ENCODE data around the gene ERGIC3.

DNA sequence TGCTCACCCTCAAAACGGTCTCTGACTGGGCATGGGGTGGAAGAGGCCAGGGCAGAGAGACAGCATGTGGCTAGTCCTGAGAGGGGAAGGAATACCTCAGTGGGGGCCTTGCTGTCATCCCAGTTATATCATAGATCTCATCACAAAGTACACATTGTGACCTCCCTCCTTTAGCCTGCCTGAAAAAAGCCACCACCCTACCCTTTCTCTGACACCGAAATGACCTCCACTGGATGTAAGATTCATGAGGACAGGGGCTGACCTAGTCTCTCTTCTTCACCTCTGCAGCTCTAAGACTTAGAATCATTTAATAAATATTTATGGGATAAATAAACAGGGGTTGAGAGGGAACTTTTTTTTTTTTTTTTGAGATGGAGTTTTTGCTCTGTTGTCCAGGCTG is 12.3 kb upstream of the ERGIC3 start, which contains the start of gene C20orf173:
- TF ChIP-seq, protein P1, sequence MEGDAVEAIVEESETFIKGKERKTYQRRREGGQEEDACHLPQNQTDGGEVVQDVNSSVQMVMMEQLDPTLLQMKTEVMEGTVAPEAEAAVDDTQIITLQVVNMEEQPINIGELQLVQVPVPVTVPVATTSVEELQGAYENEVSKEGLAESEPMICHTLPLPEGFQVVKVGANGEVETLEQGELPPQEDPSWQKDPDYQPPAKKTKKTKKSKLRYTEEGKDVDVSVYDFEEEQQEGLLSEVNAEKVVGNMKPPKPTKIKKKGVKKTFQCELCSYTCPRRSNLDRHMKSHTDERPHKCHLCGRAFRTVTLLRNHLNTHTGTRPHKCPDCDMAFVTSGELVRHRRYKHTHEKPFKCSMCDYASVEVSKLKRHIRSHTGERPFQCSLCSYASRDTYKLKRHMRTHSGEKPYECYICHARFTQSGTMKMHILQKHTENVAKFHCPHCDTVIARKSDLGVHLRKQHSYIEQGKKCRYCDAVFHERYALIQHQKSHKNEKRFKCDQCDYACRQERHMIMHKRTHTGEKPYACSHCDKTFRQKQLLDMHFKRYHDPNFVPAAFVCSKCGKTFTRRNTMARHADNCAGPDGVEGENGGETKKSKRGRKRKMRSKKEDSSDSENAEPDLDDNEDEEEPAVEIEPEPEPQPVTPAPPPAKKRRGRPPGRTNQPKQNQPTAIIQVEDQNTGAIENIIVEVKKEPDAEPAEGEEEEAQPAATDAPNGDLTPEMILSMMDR (IDR thresholded peaks at IDR 0.05), result no peak
- TF ChIP-seq POLR2A (IDR thresholded peaks at IDR 0.05), result no peak
